CD14-positive monocyte (primary cell): ENCODE data around the gene LATS2. TPM values are rescaled to one million over a fixed set of nuclear protein-coding genes. Genes with fewer than 3 reads are reported as not detected.

Experiments
- DNase-seq, 3 donors: peaks; one replicate each; pipeline ENCODE4 v3.0.0-alpha.2; 2011 to 2022
- H2AFZ ChIP-seq: 2 replicates; pipeline ENCODE4 v1.6.0; 2012; ENCODE audit warnings: mild to moderate bottlenecking, low read depth, low read length, inconsistent platforms; ENCODE audit not compliant: insufficient read depth, poor library complexity, severe bottlenecking
- H3K27ac ChIP-seq, 2 donors: 1 replicate in 1 of 2; 2 replicates in 1 of 2; pipeline ENCODE4 v1.5.1; 2012 to 2013; ENCODE audit warnings: low read length in 2 of 2, control low read depth in 1 of 2, inconsistent platforms in 1 of 2, low read depth in 1 of 2, mild to moderate bottlenecking in 1 of 2
- H3K27me3 ChIP-seq, 2 donors: one replicate each; pipeline versions ENCODE4 v1.6.0 to v1.6.1; 2011 to 2013; ENCODE audit warnings: low read length in 2 of 2; ENCODE audit not compliant: control insufficient read depth in 2 of 2, insufficient read depth in 2 of 2
- H3K36me3 ChIP-seq, 2 donors: replicated peaks in 1 of 2; 1 replicate in 1 of 2; 2 replicates in 1 of 2; pipeline versions ENCODE4 v1.5.1 to v1.6.1; 2012 to 2013; ENCODE audit warnings: low read length in 2 of 2, control low read depth in 1 of 2, inconsistent platforms in 1 of 2, mild to moderate bottlenecking in 1 of 2; ENCODE audit not compliant: insufficient read depth in 2 of 2, control insufficient read depth in 1 of 2
- H3K4me1 ChIP-seq, 2 donors: 1 replicate in 1 of 2; 2 replicates in 1 of 2; pipeline versions ENCODE4 v1.5.1 to v1.6.1; 2012 to 2013; ENCODE audit warnings: low read length in 2 of 2, control low read depth in 1 of 2, inconsistent platforms in 1 of 2, mild to moderate bottlenecking in 1 of 2, moderate library complexity in 1 of 2; ENCODE audit not compliant: insufficient read depth in 2 of 2, control insufficient read depth in 1 of 2
- H3K4me2 ChIP-seq: replicated peaks from 2 replicates; pipeline ENCODE3; 2012; ENCODE audit warnings: low read length, moderate library complexity, mild to moderate bottlenecking; ENCODE audit not compliant: poor library complexity, severe bottlenecking; ENCODE audit errors: extremely low read depth
- H3K4me3 ChIP-seq, 3 experiments: fragments of 200-600 bp in 1 of 3; sonication (generic) in 1 of 3; replicated peaks in 1 of 3; 1 replicate in 2 of 3; 2 replicates in 1 of 3; pipeline ENCODE4 v1.5.1; 2011 to 2013; ENCODE audit warnings: low read length in 3 of 3, mild to moderate bottlenecking in 3 of 3, control low read depth in 2 of 3, low read depth in 2 of 3, inconsistent platforms in 1 of 3, moderate library complexity in 1 of 3
- H3K79me2 ChIP-seq: 2 replicates; pipeline ENCODE4 v1.6.0; 2012; ENCODE audit warnings: mild to moderate bottlenecking, control low read depth, inconsistent platforms, low read length, moderate library complexity; ENCODE audit not compliant: insufficient read depth
- H3K9ac ChIP-seq: 2 replicates; pipeline ENCODE4 v1.6.0; 2017; ENCODE audit warnings: low read length, mild to moderate bottlenecking; ENCODE audit not compliant: insufficient read depth, poor library complexity, severe bottlenecking
- H3K9me3 ChIP-seq, 2 donors: replicated peaks in 1 of 2; 1 replicate in 1 of 2; 2 replicates in 1 of 2; pipeline versions ENCODE4 v1.5.1 to v1.6.1; 2012 to 2013; ENCODE audit warnings: low read length in 2 of 2, control low read depth in 1 of 2; ENCODE audit not compliant: control insufficient read depth in 1 of 2, insufficient read depth in 1 of 2
- H4K20me1 ChIP-seq: 2 replicates; pipeline ENCODE4 v1.6.0; 2012; ENCODE audit warnings: mild to moderate bottlenecking, low read length, control low read depth, moderate library complexity; ENCODE audit not compliant: insufficient read depth
- H3K27ac Mint-ChIP-seq, 7 donors: one replicate each; pipeline ENCODE4 v1.8.0; 2020; ENCODE audit warnings: mild to moderate bottlenecking in 7 of 7, mixed read lengths in 7 of 7, moderate library complexity in 6 of 7, inconsistent platforms in 2 of 7
- H3K27me3 Mint-ChIP-seq, 3 donors: one replicate each; pipeline ENCODE4 v1.8.0; 2021 to 2022; ENCODE audit warnings: low read depth in 3 of 3, mild to moderate bottlenecking in 3 of 3, mixed read lengths in 3 of 3, moderate library complexity in 3 of 3, inconsistent platforms in 1 of 3
- H3K36me3 Mint-ChIP-seq, 2 donors: one replicate each; pipeline ENCODE4 v1.8.0; 2020; ENCODE audit warnings: mixed read lengths in 2 of 2, inconsistent platforms in 1 of 2, mild to moderate bottlenecking in 1 of 2
- H3K4me1 Mint-ChIP-seq: one replicate; pipeline ENCODE4 v1.8.0; 2020; ENCODE audit warnings: mild to moderate bottlenecking, mixed read lengths
- H3K4me3 Mint-ChIP-seq, 2 donors: one replicate each; pipeline ENCODE4 v1.8.0; 2020; ENCODE audit warnings: mild to moderate bottlenecking in 2 of 2, mixed read lengths in 2 of 2, moderate library complexity in 1 of 2
- H3K9me3 Mint-ChIP-seq, 7 donors: one replicate each; pipeline ENCODE4 v1.8.0; 2020 to 2022; ENCODE audit warnings: mixed read lengths in 7 of 7, mild to moderate bottlenecking in 6 of 7, moderate library complexity in 6 of 7, inconsistent platforms in 2 of 7
- CTCF ChIP-seq: fragments of 200-600 bp; IDR thresholded peaks from one replicate; pipeline ENCODE4 v1.8.0; 2022; ENCODE audit warnings: antibody characterized with exemption, mild to moderate bottlenecking
- WGBS: methylation state at CpG from one replicate; pipeline ENCODE4 v1.1.5; 2013; ENCODE audit warnings: missing lambda C conversion rate; ENCODE audit not compliant: insufficient coverage; 5-methylcytosine and 5-hydroxymethylcytosine counted together
- intact Hi-C, 2 donors: fragments of 100-400 bp; cut with micrococcal nuclease; formaldehyde crosslinking; loops; one replicate each; pipeline versions ENCODE4 v1.15.0 to v1.15.1; 2023
- polyA plus RNA-seq, 3 donors: library from polyadenylated mRNA; depleted of rRNA in 1 of 3; unstranded in 2 of 3; stranded (reverse) in 1 of 3; fragments of 300-500 nt in 2 of 3; fragments of >200 nt in 1 of 3; fragmentation: Illumina TruSeq in 2 of 3; gene quantifications; 1 replicate in 2 of 3; 2 replicates in 1 of 3; pipeline ENCODE4 v1.2.3, GENCODE V29; 2012 to 2021

LATS2 gene
- polyA plus RNA-seq, 3 donors: 0.96 to 11.2 (median 1.0) TPM

- no peak for DNase-seq
- Mint-ChIP-seq H3K27me3 (peaks cover 0 to 2% (median 0%) of the 10 kb centered on the region in 3 donors), H3K4me1 (peaks cover 63% of the 10 kb centered on the region), H3K9me3 (peaks cover 0 to 2% (median 0%) of the 10 kb centered on the region in 7 donors), H3K4me3 (no peak overlapping the region), H3K36me3 (peaks cover 25 to 26% of the 10 kb centered on the region in 2 donors), H3K27ac (no peak overlapping the region)
- no peak overlapping the region for H3K4me3 ChIP-seq
- peaks cover 25 to 43% of the 10 kb centered on the region in 2 donors for H3K4me1 ChIP-seq
- TF ChIP-seq CTCF: no peak
- intact Hi-C loops: no loop called here
- no peak overlapping the region for H3K9ac ChIP-seq
- peaks cover 5% of the 10 kb centered on the region in 2 donors for H3K36me3 ChIP-seq
- 95% methylated on average over 2 of the region's 2 CpGs for WGBS
- H3K27me3 ChIP-seq: no peaks in the 10 kb centered on the region
- no peaks in the 10 kb centered on the region for H3K9me3 ChIP-seq
- H3K79me2 ChIP-seq: peaks cover 100% of the 10 kb centered on the region
- H3K4me2 ChIP-seq: no peak overlapping the region
- H4K20me1 ChIP-seq: peaks cover 96% of the 10 kb centered on the region
- H3K27ac ChIP-seq: peak overlapping the region in 1 of 2 donors; percentile 4
- no peak overlapping the region for H2AFZ ChIP-seq
These were observed 5.8 kb downstream of the LATS2 start for GRCh38 chr13:21055511-21056045.

- no peak for DNase-seq
- Mint-ChIP-seq H3K4me1 (peaks cover 68% of the 10 kb centered on the region), H3K9me3 (peaks cover 0 to 3% (median 0%) of the 10 kb centered on the region in 7 donors), H3K27me3 (peaks cover 0 to 2% (median 0%) of the 10 kb centered on the region in 3 donors), H3K27ac (no peak overlapping the region), H3K36me3 (peaks cover 25 to 27% of the 10 kb centered on the region in 2 donors), H3K4me3 (no peak overlapping the region)
- no peaks in the 10 kb centered on the region for H3K9me3 ChIP-seq
- H3K79me2 ChIP-seq: peaks cover 100% of the 10 kb centered on the region
- no CpG with 5 or more reads among the region's 2 CpGs for WGBS
- H2AFZ ChIP-seq: no peak overlapping the region
- H3K36me3 ChIP-seq: peaks cover 5% of the 10 kb centered on the region in 2 donors
- H3K27ac ChIP-seq: no peak overlapping the region
- H3K27me3 ChIP-seq: no peaks in the 10 kb centered on the region
- peaks cover 98% of the 10 kb centered on the region for H4K20me1 ChIP-seq
- H3K4me1 ChIP-seq: peaks cover 29 to 44% of the 10 kb centered on the region in 2 donors
- H3K4me2 ChIP-seq: no peak overlapping the region
- TF ChIP-seq CTCF: no peak
- no peak overlapping the region for H3K4me3 ChIP-seq
- intact Hi-C loops: no loop called here
- H3K9ac ChIP-seq: no peak overlapping the region
These were observed 6.4 kb downstream of the LATS2 start for GRCh38 chr13:21055016-21055415.
